PC-9 (cell line): ENCODE results near the gene E2F4. TPM values are rescaled to one million over a fixed set of nuclear protein-coding genes. Genes with fewer than 3 reads are reported as not detected.

ENCODE experiments used
- BruUV-seq: library from RNA; stranded (reverse); fragments of 400-500 nt; replicated peaks from 2 replicates; lab custom pipeline; 2021; lab: Mats Ljungman, UMichigan
- CTCF ChIA-PET: fragments of 300-600 bp; sonication (Branson Sonifier 250); formaldehyde crosslinking; loops from one replicate; lab custom pipeline; 2022; ENCODE audit warnings: antibody characterized with exemption; lab: Charles Lee
- POLR2A ChIA-PET: fragments of 300-600 bp; sonication (Branson Sonifier 250); formaldehyde crosslinking; loops from one replicate; lab custom pipeline; 2022; ENCODE audit warnings: antibody characterized with exemption; ENCODE audit not compliant: unreplicated experiment; lab: Charles Lee
- DNase-seq, 2 experiments: peaks; one replicate each; pipeline versions ENCODE4 v3.0.0 to v3.0.0-alpha.2; 2015 to 2022; ENCODE audit warnings: mixed read lengths in 1 of 2
- H2AFZ ChIP-seq: fragments of 200-600 bp; sonication (generic); 2 replicates; pipeline ENCODE4 v1.8.1; 2017; ENCODE audit warnings: antibody characterized with exemption
- H3F3A ChIP-seq: fragments of 200-600 bp; sonication (generic); 2 replicates; pipeline ENCODE4 v1.8.1; 2017; ENCODE audit warnings: antibody characterized with exemption, mild to moderate bottlenecking, low read depth; ENCODE audit not compliant: insufficient read depth
- H3K27ac ChIP-seq: fragments of 200-600 bp; sonication (generic); 2 replicates; pipeline ENCODE4 v1.6.1; 2016; ENCODE audit warnings: mixed run types
- H3K27me3 ChIP-seq: fragments of 200-600 bp; sonication (generic); 2 replicates; pipeline ENCODE4 v1.6.1; 2016; ENCODE audit warnings: low read depth, mixed run types; ENCODE audit not compliant: insufficient read depth
- H3K36me3 ChIP-seq: fragments of 200-600 bp; sonication (generic); 2 replicates; pipeline ENCODE4 v1.6.1; 2016; ENCODE audit warnings: low read depth, mixed run types
- H3K4me1 ChIP-seq: fragments of 200-600 bp; sonication (generic); replicated peaks from 2 replicates; pipeline ENCODE4 v1.6.1; 2016; ENCODE audit warnings: mixed run types; ENCODE audit not compliant: insufficient read depth
- H3K4me2 ChIP-seq: fragments of 200-600 bp; sonication (generic); 2 replicates; pipeline ENCODE4 v1.6.1; 2017; ENCODE audit warnings: mixed run types
- H3K4me3 ChIP-seq: fragments of 200-600 bp; sonication (generic); 2 replicates; pipeline ENCODE4 v1.6.1; 2016; ENCODE audit warnings: mixed run types
- H3K79me2 ChIP-seq: fragments of 200-600 bp; sonication (generic); 2 replicates; pipeline ENCODE4 v1.6.1; 2017; ENCODE audit warnings: low read depth, mixed run types
- H3K9me2 ChIP-seq: fragments of 200-600 bp; sonication (generic); 2 replicates; pipeline ENCODE4 v1.8.1; 2017; ENCODE audit warnings: mild to moderate bottlenecking; ENCODE audit not compliant: insufficient read depth
- H3K9me3 ChIP-seq: fragments of 200-600 bp; sonication (generic); 2 replicates; pipeline ENCODE4 v1.8.1; 2016; ENCODE audit warnings: low read depth; ENCODE audit not compliant: insufficient read depth
- H4K20me1 ChIP-seq: fragments of 200-600 bp; sonication (generic); 2 replicates; pipeline ENCODE4 v1.8.1; 2017; ENCODE audit not compliant: insufficient read depth
- EZH2 ChIP-seq: fragments of 200-600 bp; sonication (generic); IDR thresholded peaks from 2 replicates; pipeline ENCODE4 v1.8.0; 2017; ENCODE audit warnings: antibody characterized with exemption, low read depth
- intact Hi-C: fragments of 100-400 bp; cut with micrococcal nuclease; formaldehyde crosslinking; loops from one replicate; pipeline ENCODE4 v1.10.0; 2022; ENCODE audit not compliant: unreplicated experiment
- total RNA-seq: library from RNA; stranded (reverse); gene quantifications from 2 replicates; pipeline ENCODE4 v1.2.3, GENCODE V29; 2021
- TF ChIP-seq, protein P1 (sequence below): fragments of 200-600 bp; sonication (generic); conservative IDR thresholded peaks from 2 replicates; pipeline ENCODE4 v1.6.1; 2017; ENCODE audit warnings: mixed run types, antibody characterized with exemption, mild to moderate bottlenecking, moderate library complexity

E2F4 gene
- total RNA-seq, 1 experiment from 2014 or later, result 78.4 TPM

- H2AFZ ChIP-seq, result no peak overlapping the region
- no peak for TF ChIP-seq EZH2
- TF ChIP-seq, protein P1, sequence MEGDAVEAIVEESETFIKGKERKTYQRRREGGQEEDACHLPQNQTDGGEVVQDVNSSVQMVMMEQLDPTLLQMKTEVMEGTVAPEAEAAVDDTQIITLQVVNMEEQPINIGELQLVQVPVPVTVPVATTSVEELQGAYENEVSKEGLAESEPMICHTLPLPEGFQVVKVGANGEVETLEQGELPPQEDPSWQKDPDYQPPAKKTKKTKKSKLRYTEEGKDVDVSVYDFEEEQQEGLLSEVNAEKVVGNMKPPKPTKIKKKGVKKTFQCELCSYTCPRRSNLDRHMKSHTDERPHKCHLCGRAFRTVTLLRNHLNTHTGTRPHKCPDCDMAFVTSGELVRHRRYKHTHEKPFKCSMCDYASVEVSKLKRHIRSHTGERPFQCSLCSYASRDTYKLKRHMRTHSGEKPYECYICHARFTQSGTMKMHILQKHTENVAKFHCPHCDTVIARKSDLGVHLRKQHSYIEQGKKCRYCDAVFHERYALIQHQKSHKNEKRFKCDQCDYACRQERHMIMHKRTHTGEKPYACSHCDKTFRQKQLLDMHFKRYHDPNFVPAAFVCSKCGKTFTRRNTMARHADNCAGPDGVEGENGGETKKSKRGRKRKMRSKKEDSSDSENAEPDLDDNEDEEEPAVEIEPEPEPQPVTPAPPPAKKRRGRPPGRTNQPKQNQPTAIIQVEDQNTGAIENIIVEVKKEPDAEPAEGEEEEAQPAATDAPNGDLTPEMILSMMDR, result no peak
- no peaks in the 10 kb centered on the region for H3K9me3 ChIP-seq
- no peaks in the 10 kb centered on the region for H3K4me1 ChIP-seq
- H3K4me2 ChIP-seq, result no peak overlapping the region
- H3K36me3 ChIP-seq, result no peaks in the 10 kb centered on the region; the same call in 1 of the 2 replicates
- no peaks in the 10 kb centered on the region for H3K79me2 ChIP-seq
- no peak overlapping the region for H3K4me3 ChIP-seq
- no TSS peak for BruUV-seq
- ChIA-PET POLR2A (no interaction called here), CTCF (interaction anchor here (0.6 kb wide), 1 partner anchor 8 kb away, joined by 6 read pairs; no protein-coding TSS in a partner anchor)
- H3K9me2 ChIP-seq, result no peaks in the 10 kb centered on the region
- no peaks in the 10 kb centered on the region for H3K27me3 ChIP-seq
- DNase-seq, result no peak
- intact Hi-C loops, result no loop called here
- H4K20me1 ChIP-seq, result no peaks in the 10 kb centered on the region
- H3F3A ChIP-seq, result peaks cover 17% of the 10 kb centered on the region
- no peak overlapping the region for H3K27ac ChIP-seq
These were observed 46.2 kb upstream of the E2F4 start for GRCh38 chr16:67145746-67146145.

DNA sequence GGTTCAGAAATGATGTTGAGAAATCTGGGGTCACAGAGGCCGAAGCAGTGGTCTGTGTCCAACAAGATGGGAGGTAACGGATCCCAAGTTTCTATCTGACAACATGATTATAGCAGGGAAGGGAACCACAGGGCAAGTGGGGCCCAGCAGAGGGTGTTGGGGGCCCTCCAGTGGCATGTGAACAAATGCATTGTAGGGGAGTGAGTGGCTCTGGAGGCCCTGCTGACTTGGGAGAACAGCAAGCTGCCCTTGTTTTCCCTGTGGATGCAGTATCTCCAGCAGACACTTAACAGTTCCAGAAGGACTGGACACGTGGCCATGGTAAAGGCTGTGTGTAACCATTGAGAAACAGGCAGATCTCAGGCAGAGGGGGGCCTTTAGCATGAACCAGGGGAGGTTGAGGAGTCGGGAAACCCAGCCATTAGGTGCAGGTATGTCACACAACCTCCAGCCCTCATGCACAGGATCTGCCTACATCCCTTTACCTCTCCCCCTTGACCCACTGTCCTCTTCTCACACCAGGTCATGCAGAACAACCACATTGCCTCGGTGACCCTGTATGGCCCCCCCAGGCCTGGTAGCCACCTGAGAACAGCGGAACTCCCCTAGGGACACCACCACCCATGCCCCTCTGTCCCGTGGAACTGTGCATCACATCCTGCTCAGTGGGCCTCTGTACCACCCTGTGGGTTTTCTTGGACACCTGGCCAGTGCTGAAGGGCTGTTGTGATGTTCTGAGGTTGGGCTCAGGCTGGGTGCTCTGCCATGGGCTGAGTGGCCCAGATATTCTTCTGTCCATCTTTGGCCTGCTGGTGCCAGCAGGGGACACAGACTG is 45.2 kb upstream of the E2F4 start:
- H2AFZ ChIP-seq, result no peak overlapping the region
- no peak overlapping the region for H3K4me3 ChIP-seq
- DNase-seq, result no peak
- no peaks in the 10 kb centered on the region for H3K4me1 ChIP-seq
- no peak for TF ChIP-seq EZH2
- TF ChIP-seq, protein P1, result no peak
- no TSS peak for BruUV-seq
- ChIA-PET CTCF (no interaction called here), POLR2A (no interaction called here)
- no peaks in the 10 kb centered on the region for H3K9me3 ChIP-seq
- no peaks in the 10 kb centered on the region for H3K27me3 ChIP-seq
- no peaks in the 10 kb centered on the region for H4K20me1 ChIP-seq
- H3K79me2 ChIP-seq, result no peaks in the 10 kb centered on the region
- no peaks in the 10 kb centered on the region for H3K9me2 ChIP-seq
- H3K4me2 ChIP-seq, result no peak overlapping the region
- H3F3A ChIP-seq, result peaks cover 17% of the 10 kb centered on the region
- no peak overlapping the region for H3K27ac ChIP-seq
- H3K36me3 ChIP-seq, result no peaks in the 10 kb centered on the region; the same call in 1 of the 2 replicates
- intact Hi-C loops, result no loop called here

GRCh38 chr16:67147437-67148140 is 44.4 kb upstream of the E2F4 start:
- BruUV-seq, result no TSS peak
- POLR2A ChIA-PET, result no interaction called here
- H3K27ac ChIP-seq, result no peak overlapping the region

More at GRCh38 chr16:67147437-67148140, 44.4 kb upstream of the E2F4 start:
- TF ChIP-seq EZH2, result no peak
- TF ChIP-seq, protein P1, result no peak
- DNase-seq, result no peak
- no peaks in the 10 kb centered on the region; the same call in 1 of the 2 replicates for H3K36me3 ChIP-seq
- H3K4me1 ChIP-seq, result no peaks in the 10 kb centered on the region
- intact Hi-C loops, result no loop called here
- no peaks in the 10 kb centered on the region for H3K27me3 ChIP-seq
- no peak overlapping the region for H2AFZ ChIP-seq
- H3K9me2 ChIP-seq, result no peaks in the 10 kb centered on the region
- H3K4me2 ChIP-seq, result no peak overlapping the region
- no peaks in the 10 kb centered on the region for H4K20me1 ChIP-seq
- peaks cover 17% of the 10 kb centered on the region for H3F3A ChIP-seq
- H3K4me3 ChIP-seq, result no peak overlapping the region
- H3K9me3 ChIP-seq, result no peaks in the 10 kb centered on the region
- CTCF ChIA-PET, result no interaction called here
- H3K79me2 ChIP-seq, result no peaks in the 10 kb centered on the region
